GM12865 (cell line): ENCODE results near the gene C19orf47.

Experiments used
- DNase-seq: peaks from one replicate; pipeline ENCODE4 v3.0.0; 2010; ENCODE audit warnings: low read depth
- H3K4me3 ChIP-seq: 2 replicates; pipeline ENCODE4 v1.5.1; 2011; ENCODE audit warnings: mild to moderate bottlenecking, low read depth, low read length, control low read depth
- TF ChIP-seq, protein P1 (sequence below): IDR thresholded peaks from 2 replicates; pipeline ENCODE4 v1.5.1; 2011; ENCODE audit warnings: low read length, control low read depth, low read depth, inconsistent platforms; ENCODE audit not compliant: insufficient read depth; ENCODE audit errors: missing control alignments

Gene C19orf47

DNA sequence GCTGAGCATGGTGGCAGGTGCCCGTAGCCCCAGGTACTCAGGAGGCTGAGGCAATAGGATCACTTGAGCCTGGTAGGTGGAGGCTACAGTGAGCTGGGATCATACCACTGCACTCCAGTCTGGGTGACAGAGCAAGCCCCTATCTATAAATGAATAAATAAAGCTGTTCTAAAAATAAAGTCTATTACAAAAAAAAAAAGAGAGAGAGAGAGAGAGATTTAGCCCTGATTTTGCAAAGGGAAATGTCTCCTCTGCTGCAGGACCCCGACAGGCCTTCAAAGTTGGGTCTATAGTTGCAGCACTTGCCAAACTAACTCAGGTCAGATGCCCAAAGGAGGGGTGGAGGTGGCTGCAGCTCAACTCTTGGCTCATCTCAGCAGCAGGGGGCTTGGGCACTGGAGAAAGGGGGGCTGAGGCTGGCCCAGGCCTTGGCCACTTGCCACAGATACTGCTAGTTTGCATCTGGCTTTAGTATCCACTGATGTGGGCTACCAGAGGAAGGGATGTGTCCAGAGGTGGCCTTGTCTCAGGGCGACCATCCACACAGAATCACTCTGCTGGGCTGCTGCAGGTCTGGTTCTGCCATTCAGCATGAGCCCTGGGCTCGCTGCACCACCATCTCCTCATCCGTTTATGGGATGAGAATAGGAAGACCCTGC, 32.3 kb downstream of the C19orf47 start:
- DNase-seq, result no peak
- TF ChIP-seq, protein P1, sequence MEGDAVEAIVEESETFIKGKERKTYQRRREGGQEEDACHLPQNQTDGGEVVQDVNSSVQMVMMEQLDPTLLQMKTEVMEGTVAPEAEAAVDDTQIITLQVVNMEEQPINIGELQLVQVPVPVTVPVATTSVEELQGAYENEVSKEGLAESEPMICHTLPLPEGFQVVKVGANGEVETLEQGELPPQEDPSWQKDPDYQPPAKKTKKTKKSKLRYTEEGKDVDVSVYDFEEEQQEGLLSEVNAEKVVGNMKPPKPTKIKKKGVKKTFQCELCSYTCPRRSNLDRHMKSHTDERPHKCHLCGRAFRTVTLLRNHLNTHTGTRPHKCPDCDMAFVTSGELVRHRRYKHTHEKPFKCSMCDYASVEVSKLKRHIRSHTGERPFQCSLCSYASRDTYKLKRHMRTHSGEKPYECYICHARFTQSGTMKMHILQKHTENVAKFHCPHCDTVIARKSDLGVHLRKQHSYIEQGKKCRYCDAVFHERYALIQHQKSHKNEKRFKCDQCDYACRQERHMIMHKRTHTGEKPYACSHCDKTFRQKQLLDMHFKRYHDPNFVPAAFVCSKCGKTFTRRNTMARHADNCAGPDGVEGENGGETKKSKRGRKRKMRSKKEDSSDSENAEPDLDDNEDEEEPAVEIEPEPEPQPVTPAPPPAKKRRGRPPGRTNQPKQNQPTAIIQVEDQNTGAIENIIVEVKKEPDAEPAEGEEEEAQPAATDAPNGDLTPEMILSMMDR, result no peak
- H3K4me3 ChIP-seq, result no peak overlapping the region

DNA sequence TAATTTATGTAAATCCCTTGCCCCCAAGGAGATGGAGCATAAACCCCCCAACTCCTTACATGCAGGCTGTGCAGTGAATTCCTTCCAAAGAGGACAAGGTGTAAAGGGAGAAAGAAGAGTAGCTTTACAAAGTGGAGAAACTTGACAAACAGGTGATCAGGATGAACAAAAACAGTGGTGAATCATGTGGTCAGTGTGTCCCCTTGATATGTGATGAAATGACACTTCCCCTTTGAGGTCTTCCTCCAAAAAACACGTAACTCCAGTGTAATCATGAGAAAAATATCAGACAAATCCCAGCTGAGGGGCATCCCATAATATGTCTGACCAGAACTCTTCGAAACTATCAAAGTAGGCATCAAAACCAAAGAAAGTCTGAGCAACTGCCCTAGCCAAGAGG, 33.5 kb downstream of the C19orf47 start:
- no peak overlapping the region for H3K4me3 ChIP-seq
- DNase-seq, result no peak
- TF ChIP-seq, protein P1, result no peak

DNA sequence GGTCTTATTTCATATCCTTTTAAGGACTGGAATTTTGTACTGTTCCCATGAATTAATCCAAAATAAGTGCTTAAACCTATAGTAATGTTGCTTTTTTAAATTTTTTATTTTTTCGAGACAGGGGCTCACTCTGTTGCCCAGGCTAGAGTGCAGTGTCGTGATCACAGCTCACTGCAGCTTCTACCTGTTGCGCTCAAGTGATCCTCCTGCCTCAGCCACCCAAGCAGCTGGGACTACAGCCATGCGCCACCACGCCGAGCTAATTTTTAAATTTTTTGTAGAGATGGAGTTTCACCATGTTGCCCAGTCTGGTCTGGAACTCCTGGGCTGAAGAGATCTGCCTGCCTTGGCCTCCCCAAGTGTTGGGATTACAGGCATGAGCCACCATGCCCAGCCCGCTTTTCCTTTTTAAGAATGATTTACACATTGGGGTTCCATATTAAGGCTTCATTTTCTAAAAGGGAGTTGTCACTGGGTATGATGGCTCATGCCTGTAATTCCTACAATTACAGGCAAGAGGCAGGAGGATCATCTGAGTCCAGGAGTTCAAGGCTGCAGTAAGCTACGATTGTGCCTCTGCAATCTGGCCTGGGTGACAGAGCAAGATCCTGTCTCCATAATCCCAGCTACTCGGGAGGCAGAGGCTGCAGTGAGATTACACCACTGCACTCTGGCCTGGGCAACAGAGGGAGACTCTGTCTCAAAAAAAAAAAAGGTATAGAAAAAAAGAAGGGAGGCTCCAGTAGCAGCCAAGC, 34.8 kb downstream of the C19orf47 start:
- TF ChIP-seq, protein P1, result no peak
- H3K4me3 ChIP-seq, result no peak overlapping the region
- DNase-seq, result no peak

DNA sequence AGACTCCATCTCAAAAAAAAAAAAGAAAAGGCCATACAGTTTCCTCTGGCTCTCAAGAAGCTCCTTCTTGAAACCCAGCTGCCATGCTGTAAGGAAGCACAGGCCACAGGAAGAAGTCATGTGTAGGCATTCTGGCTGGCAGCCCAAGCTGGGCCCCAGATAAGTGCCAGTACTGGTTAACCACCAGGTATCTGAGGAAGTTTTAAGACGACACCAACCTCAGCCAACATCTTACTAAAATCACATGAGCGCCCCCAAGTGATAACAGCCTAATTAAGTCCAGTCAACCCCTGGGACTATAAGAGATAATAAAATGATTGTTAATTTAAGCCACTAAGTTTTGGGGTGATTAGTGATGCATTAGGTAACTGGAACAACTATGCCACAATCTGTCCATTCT, 35.7 kb downstream of the C19orf47 start:
- no peak overlapping the region for H3K4me3 ChIP-seq
- peak; percentile 26 for DNase-seq

DNA sequence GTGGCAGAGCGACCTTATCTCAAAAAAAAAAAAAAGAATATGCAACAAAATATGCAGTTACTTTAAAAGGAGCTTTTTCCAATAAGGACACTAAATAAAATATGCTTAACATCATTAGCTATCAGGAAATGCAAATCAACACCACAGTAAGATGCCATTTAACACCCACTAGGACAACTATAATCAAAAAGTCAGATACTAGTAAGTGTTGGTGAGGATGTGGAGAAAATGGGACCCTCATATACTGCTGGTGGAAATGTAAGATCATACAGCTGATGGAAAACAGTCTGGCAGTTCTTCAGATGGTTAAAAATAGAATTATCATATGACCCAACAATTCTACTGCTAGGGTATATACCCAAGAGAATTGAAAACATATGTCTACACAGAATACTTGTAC, 38.5 kb downstream of the C19orf47 start:
- no peak for DNase-seq
- TF ChIP-seq, protein P1, result no peak
- no peak overlapping the region for H3K4me3 ChIP-seq

More for the DNA sequence above, 35.7 kb downstream of the C19orf47 start:
- TF ChIP-seq, protein P1, result no peak

DNA sequence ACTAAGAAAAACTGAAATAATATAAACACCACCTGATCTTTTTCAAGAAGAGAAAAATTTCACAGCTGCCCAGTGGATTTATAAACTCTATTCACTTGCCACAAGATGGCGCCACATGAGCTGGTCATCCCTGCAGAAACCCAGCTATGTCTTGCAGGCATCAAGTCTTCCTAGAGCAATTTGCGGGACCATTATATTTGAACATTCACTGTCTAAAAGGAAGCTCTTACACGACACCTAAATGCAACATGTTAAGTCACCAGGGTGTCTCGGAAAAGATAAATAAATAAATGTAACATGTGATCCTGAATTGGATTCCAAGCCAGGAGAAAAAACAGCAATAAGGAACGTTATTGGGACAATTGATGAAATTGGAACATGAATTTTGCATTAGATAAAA, 42.8 kb downstream of the C19orf47 start:
- TF ChIP-seq, protein P1, result peak; percentile 68
- H3K4me3 ChIP-seq, result no peak overlapping the region
- peak; percentile 93 for DNase-seq
